Measurements from ENCODE around the gene LSR.
A peak's percentile ranks its signal among the peaks of the same experiment; 100 is the strongest.

Gene LSR

GRCh38 chr19:35247526-35248309 is 1.1 kb upstream of the LSR start:
- Mint-ChIP-seq H3K36me3 (peaks cover 2% of the 10 kb centered on the region), H3K4me3 (peak overlapping the region; percentile 94), H3K9me3 (peaks cover 2% of the 10 kb centered on the region), H3K27me3 (no peaks in the 10 kb centered on the region), H3K4me1 (peaks cover 28% of the 10 kb centered on the region), H3K27ac (peak overlapping the region; percentile 94)
- DNase-seq (ENCODE audit: low spot score in 2 of 2) (peak; percentile 40 to 61), ATAC-seq (ENCODE audit: low read depth) (peak; percentile 50)

- Mint-ChIP-seq H3K27ac (peak overlapping the region; percentile 94), H3K36me3 (peaks cover 5% of the 10 kb centered on the region), H3K4me1 (peaks cover 31% of the 10 kb centered on the region), H3K9me3 (no peaks in the 10 kb centered on the region), H3K4me3 (peak overlapping the region; percentile 94), H3K27me3 (no peaks in the 10 kb centered on the region)
- ATAC-seq (ENCODE audit: low read depth) (peak; percentile 4), DNase-seq (ENCODE audit: low spot score in 2 of 2) (no peak)
These were observed 495 bp downstream of the LSR start for GRCh38 chr19:35249146-35249847.

- Mint-ChIP-seq H3K27me3 (no peaks in the 10 kb centered on the region), H3K9me3 (no peaks in the 10 kb centered on the region), H3K27ac (peak overlapping the region; percentile 94), H3K4me1 (peaks cover 32% of the 10 kb centered on the region), H3K4me3 (peak overlapping the region; percentile 94), H3K36me3 (peaks cover 9% of the 10 kb centered on the region)
- DNase-seq (ENCODE audit: low spot score in 2 of 2): no peak
- ATAC-seq (ENCODE audit: low read depth): no peak
These were observed 1.3 kb downstream of the LSR start for GRCh38 chr19:35249848-35250711.

GRCh38 chr19:35251456-35251855 is 2.7 kb downstream of the LSR start:
- no peaks in the 10 kb centered on the region for H3K27me3 Mint-ChIP-seq
- ATAC-seq (ENCODE audit: low read depth) (no peak), DNase-seq (ENCODE audit: low spot score in 2 of 2) (no peak)
- H3K4me1 Mint-ChIP-seq: peaks cover 35% of the 10 kb centered on the region
- peaks cover 12% of the 10 kb centered on the region for H3K36me3 Mint-ChIP-seq
- H3K27ac Mint-ChIP-seq: no peak overlapping the region
- no peaks in the 10 kb centered on the region for H3K9me3 Mint-ChIP-seq
- no peak overlapping the region for H3K4me3 Mint-ChIP-seq

- no peak overlapping the region for H3K4me3 Mint-ChIP-seq
- no peak overlapping the region for H3K27ac Mint-ChIP-seq
- ATAC-seq (ENCODE audit: low read depth) (no peak), DNase-seq (ENCODE audit: low spot score in 2 of 2) (no peak)
- peaks cover 33% of the 10 kb centered on the region for H3K4me1 Mint-ChIP-seq
- H3K36me3 Mint-ChIP-seq: peaks cover 13% of the 10 kb centered on the region
- no peaks in the 10 kb centered on the region for H3K9me3 Mint-ChIP-seq
- no peaks in the 10 kb centered on the region for H3K27me3 Mint-ChIP-seq
These were observed 4.8 kb downstream of the LSR start for GRCh38 chr19:35253316-35254286.

- Mint-ChIP-seq H3K36me3 (peaks cover 13% of the 10 kb centered on the region), H3K4me3 (no peak overlapping the region), H3K4me1 (peaks cover 23% of the 10 kb centered on the region), H3K9me3 (no peaks in the 10 kb centered on the region), H3K27ac (no peak overlapping the region), H3K27me3 (no peaks in the 10 kb centered on the region)
- ATAC-seq (ENCODE audit: low read depth) (no peak), DNase-seq (ENCODE audit: low spot score in 2 of 2) (no peak)
These were observed 5.8 kb downstream of the LSR start for GRCh38 chr19:35254341-35255297.

GRCh38 chr19:35256566-35256965 is 7.8 kb downstream of the LSR start:
- H3K9me3 Mint-ChIP-seq: no peaks in the 10 kb centered on the region
- H3K27me3 Mint-ChIP-seq: no peaks in the 10 kb centered on the region
- H3K4me1 Mint-ChIP-seq: peaks cover 16% of the 10 kb centered on the region
- DNase-seq (ENCODE audit: low spot score in 2 of 2) (no peak), ATAC-seq (ENCODE audit: low read depth) (no peak)
- H3K4me3 Mint-ChIP-seq: no peak overlapping the region
- H3K27ac Mint-ChIP-seq: no peak overlapping the region
- peaks cover 12% of the 10 kb centered on the region for H3K36me3 Mint-ChIP-seq

GRCh38 chr19:35257113-35257461 is 8.3 kb downstream of the LSR start:
- Mint-ChIP-seq H3K27me3 (no peaks in the 10 kb centered on the region), H3K9me3 (no peaks in the 10 kb centered on the region), H3K4me1 (peaks cover 16% of the 10 kb centered on the region), H3K4me3 (no peak overlapping the region), H3K36me3 (peaks cover 12% of the 10 kb centered on the region), H3K27ac (no peak overlapping the region)
- DNase-seq (ENCODE audit: low spot score in 2 of 2) (no peak), ATAC-seq (ENCODE audit: low read depth) (no peak)

- no peaks in the 10 kb centered on the region for H3K9me3 Mint-ChIP-seq
- DNase-seq (ENCODE audit: low spot score in 2 of 2) (no peak), ATAC-seq (ENCODE audit: low read depth) (no peak)
- H3K27me3 Mint-ChIP-seq: no peaks in the 10 kb centered on the region
- H3K4me3 Mint-ChIP-seq: no peak overlapping the region
- no peak overlapping the region for H3K27ac Mint-ChIP-seq
- H3K36me3 Mint-ChIP-seq: peaks cover 5% of the 10 kb centered on the region
- H3K4me1 Mint-ChIP-seq: peaks cover 29% of the 10 kb centered on the region
These were observed 12.0 kb downstream of the LSR start for GRCh38 chr19:35260694-35261304.

- peaks cover 4% of the 10 kb centered on the region for H3K36me3 Mint-ChIP-seq
- DNase-seq (ENCODE audit: low spot score in 2 of 2) (no peak), ATAC-seq (ENCODE audit: low read depth) (no peak)
- no peak overlapping the region for H3K27ac Mint-ChIP-seq
- H3K9me3 Mint-ChIP-seq: no peaks in the 10 kb centered on the region
- H3K4me1 Mint-ChIP-seq: peaks cover 30% of the 10 kb centered on the region
- no peaks in the 10 kb centered on the region for H3K27me3 Mint-ChIP-seq
- H3K4me3 Mint-ChIP-seq: no peak overlapping the region
These were observed 12.7 kb downstream of the LSR start for GRCh38 chr19:35261356-35262100.

- Mint-ChIP-seq H3K4me3 (no peak overlapping the region), H3K9me3 (no peaks in the 10 kb centered on the region), H3K27ac (no peak overlapping the region), H3K36me3 (peaks cover 4% of the 10 kb centered on the region), H3K27me3 (no peaks in the 10 kb centered on the region), H3K4me1 (peaks cover 28% of the 10 kb centered on the region)
- ATAC-seq (ENCODE audit: low read depth) (no peak), DNase-seq (ENCODE audit: low spot score in 2 of 2) (no peak)
These were observed 13.4 kb downstream of the LSR start for GRCh38 chr19:35262101-35262761.
